DOHH2 (cell line): ENCODE results near the gene PTPN14.

ENCODE experiments used
- CTCF ChIP-seq: fragments of 200-600 bp; sonication (generic); IDR thresholded peaks from one replicate; pipeline ENCODE4 v1.5.1; 2014; ENCODE audit warnings: antibody characterized with exemption, mild to moderate bottlenecking, low read depth, low read length; ENCODE audit not compliant: poor library complexity, severe bottlenecking
- EZH2phosphoT487 ChIP-seq: fragments of 200-600 bp; sonication (generic); IDR thresholded peaks from 2 replicates; pipeline ENCODE4 v1.6.1; 2017; ENCODE audit warnings: borderline replicate concordance, mild to moderate bottlenecking, antibody characterized with exemption, low read length, moderate library complexity, mixed read lengths

- TF ChIP-seq CTCF: no peak
- no peak for TF ChIP-seq EZH2phosphoT487
These were observed 66.3 kb downstream of the PTPN14 start for GRCh38 chr1:214485151-214485550.
